Ramos (cell line): ENCODE data around the gene COG3.

Experiments used
- in situ Hi-C: fragments of 300-500 bp; cut with MboI; formaldehyde crosslinking; loops from one replicate; pipeline ENCODE4 v1.14.3; 2022; ENCODE audit warnings: low sequenced_read_pairs; ENCODE audit not compliant: unreplicated experiment

The COG3 gene

DNA sequence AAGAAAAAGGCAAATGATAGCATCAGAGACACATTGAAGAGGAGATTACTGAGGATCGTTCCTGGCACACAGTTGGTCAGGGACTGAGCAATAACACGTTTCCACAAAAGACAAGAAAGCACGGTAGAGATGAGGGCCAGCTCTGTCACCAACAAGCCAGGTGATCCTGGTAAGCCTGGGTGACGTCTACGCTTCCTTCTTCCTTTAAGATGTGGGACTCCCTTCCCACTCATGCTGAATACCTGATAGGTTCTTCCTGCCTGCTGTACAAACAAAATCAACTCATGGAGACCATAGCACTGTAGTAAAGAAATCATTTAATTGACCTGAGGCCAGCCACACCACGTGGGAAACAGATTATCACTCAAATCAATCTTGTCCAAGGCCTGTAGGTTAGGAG lies 19.7 kb upstream of the COG3 start:
- in situ Hi-C loops: no loop called here

DNA sequence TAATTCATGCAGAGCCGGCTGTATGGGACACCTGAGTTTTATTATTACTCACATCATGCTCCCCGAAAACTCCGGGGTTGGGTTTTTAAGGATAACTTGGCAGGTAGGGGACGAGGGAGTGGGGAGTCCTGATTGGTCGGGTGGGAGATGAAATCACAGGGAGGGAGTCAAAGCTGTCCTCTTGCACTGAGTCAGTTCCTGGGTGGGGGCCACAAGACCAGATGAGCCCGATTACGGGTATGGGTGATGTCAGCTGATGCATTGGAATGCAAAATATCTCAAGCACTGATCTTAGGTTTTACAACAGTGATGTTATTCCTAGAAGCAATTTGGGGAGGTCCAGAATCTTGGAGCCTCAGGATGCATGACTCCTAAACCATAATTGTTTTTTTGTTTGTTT lies 18.6 kb upstream of the COG3 start:
- in situ Hi-C loops: no loop called here

DNA sequence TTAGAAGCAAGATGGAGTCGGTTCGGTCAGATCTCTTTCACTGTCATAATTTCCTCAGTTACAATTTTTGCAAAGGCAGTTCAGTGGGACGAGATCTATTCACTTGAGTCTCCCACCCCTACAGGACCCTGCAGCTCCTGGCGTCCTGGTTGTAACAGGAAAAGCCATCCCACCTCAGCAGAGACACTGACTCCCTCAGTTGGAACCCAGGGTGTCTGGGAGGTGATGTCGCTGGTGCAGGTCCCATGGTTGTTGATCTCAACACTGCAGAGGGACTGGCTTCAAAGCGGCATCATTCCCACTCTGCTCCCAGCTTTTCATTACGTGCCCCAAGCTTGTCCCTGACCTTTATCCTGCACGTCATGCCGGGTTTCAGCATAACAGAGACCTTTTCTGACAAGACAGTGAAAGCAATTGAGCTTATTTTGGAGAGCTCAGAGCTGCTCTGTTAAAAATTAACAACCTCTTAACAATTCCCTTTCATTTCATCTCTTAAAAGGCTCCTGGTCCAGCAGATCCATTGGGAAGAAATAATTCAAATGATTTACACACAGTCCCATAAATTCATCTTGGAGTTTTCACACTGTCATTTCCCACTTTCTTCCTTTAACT lies 17.6 kb upstream of the COG3 start:
- in situ Hi-C loops: no loop called here

DNA sequence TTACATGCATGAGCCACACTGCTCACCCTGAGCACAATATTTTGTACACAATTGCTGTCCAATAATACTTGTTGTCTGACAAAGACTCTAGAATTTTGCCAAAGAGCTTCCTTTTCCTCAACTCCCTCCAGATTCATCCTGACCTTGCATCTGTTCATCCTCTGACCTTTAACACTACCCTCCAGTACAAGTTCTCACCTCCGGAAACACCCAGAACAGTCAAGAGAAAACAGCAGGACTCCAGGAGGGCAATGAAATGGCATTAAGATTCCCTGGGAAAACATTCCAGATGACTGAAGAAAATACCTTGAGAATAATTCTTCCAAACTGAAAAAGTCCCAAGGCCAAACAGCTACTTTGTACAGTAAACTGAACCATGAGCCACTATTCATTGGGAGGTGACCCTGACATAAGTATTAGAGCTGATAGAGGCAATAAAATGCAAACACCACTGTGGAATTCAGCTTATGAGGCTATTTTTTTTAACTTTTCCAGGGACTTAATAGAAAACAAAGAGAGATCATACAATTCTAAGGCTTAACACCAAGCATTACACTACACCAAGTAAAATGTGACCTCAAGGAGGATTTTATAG lies 15.7 kb upstream of the COG3 start:
- in situ Hi-C loops: no loop called here

DNA sequence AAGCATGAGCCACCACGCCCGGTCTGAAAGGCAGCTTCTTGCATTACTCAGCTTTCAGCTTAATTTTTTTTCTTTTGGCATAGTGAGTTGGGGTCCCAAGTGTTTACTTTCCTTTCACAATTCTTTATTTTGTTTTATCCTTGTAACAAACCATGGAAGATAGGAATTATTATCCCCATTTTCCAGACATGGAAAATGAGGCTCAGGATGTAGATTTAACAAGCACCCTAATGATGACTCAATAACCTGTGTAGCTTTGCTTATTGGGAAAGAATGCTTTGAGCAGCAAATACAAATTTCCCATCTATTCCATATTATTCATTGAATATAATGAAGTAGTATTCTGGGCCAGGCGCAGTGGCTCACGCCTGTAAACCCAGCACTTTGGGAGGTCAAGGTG lies 13.5 kb upstream of the COG3 start:
- in situ Hi-C loops: no loop called here

DNA sequence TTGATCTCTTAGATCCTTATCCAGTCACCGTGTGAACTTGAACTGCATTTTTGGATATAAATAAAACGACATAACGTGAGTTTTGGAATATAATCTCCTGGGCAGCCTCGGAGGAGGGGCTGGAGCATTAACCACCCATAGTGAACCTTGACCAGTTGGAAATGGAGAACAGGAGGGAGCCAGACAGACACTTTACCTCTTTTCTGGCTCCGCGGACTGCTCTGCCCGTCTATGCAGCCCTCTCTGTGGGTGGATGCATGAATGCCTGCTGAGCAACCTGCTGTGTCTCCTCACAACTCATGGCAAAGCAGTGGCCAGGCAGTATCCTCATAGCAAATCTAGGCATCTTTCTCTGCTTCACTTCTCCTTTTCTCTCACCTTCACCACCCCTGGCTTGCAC lies 10.5 kb upstream of the COG3 start:
- in situ Hi-C loops: no loop called here

DNA sequence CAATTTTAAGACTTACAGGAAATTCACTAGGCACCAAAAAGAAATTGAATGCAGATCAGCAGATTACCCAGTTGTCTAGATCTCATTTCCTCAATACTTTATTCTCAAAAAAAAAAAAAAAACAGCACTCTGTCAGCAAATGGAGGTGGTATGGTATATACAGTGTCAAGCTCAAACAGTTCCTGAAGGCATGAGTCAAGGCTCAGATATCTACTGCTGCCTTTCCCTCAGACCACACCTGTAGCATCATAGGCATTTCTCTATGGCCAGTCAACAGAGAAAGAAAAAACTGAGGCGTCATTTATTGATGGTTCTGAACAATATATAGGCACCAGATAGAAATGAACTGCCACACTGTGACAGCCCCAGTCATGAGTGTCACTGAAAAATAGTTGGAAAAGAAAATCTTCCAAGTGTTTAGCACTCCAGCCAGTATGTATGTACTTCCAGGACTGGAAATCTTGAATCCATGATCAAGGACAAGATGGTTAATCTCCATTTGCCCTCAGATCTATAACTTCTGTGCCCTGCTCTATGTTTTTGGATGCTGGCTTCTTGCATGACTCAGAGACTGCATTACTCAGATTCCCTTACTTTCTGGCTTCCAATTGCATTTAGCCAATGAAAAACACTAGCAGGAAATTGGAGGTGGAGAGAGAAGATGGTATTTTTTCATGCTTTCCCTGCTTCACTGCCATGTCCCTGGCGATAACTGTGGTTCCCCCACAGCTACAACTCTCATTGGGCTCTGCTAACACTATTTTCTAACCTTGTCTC lies 8.4 kb upstream of the COG3 start:
- in situ Hi-C loops: no loop called here

DNA sequence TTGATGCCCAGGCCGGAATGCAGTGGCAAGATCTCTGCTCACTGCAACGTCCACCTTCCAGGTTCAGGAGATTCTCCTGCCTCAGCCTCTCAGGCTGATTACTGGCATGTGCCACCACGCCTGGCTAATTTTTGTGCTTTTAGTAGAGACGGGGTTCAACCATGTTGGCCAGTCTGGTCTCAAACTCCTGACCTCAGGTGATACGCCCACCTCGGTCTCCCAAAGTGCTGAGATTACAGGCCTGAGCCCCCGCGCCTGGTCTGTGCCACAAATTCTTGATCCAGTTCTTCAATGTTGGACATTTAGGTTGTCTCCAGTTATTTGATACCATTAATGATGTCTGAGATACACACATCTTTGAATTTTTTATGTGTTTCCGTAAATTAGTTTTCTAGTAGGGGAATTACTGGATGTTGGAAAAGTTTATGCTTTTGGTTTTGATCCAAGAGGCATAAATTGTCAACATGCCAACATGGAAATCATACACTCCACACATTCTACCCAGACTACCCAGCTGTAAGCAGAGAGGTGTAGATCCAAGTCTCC lies 525 bp upstream of the COG3 start:
- in situ Hi-C loops: no loop called here

DNA sequence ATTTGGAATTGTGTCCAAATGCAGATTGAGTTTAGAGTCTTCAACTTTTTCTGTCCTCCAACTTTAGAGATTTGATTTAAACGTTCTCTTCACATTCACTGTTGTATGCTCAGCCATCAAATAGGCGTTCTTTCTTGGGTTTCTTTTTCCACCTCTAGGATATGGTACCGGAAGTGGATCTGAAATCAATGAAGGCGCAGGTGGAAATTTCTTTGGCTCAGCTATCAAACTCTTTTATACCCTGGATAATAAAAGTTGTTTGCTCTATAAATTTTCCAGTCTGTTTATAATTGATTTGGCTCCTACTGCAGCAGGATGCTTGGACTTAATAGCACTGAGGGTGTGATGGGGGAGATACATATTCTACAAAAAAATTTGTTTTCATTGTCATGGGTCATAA lies 1.6 kb downstream of the COG3 start:
- in situ Hi-C loops: no loop called here

DNA sequence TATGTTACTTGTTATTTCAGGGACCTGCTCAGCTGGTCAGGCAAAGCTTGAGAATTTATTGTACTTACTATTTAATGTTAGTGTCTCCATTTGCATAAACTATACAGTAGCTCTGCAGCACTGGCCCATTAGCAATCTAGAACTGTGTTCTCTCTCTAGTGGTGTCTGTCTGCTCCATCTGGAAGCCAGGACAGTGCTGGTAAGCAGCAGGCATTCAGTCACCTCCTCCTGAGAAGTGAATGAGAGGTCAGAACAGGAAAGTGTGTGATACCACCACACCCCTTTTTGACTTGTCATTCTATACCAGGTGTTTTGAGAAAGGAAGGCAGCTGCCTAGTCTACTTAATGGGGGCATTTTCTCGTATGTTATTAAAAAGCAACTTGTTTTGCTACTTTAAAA lies 3.9 kb downstream of the COG3 start:
- in situ Hi-C loops: no loop called here

DNA sequence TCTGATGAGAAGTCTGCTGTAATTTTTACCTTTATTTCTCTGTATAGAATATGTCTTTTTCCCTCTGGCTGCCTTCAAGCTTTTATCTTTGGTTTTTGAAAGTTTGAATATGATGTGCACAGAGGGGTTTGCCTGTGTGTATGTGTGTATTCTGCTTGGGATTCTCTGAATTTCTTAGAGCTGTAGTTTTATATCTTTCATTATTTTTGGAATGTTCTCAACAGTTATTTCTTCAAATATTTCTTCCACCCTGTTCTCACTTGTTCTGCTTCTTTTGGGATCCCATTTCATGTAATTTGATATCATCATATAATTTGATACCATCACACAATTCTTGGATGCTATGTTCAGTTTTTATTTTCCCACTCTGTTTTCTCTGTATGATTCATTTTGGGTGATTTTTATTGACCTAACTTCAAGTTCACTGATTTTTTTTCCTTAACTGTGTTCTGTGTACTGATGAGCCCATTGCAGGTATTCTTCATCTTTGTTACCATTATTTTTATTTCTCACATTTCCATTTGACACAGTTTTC lies 7.5 kb downstream of the COG3 start:
- in situ Hi-C loops: no loop called here

DNA sequence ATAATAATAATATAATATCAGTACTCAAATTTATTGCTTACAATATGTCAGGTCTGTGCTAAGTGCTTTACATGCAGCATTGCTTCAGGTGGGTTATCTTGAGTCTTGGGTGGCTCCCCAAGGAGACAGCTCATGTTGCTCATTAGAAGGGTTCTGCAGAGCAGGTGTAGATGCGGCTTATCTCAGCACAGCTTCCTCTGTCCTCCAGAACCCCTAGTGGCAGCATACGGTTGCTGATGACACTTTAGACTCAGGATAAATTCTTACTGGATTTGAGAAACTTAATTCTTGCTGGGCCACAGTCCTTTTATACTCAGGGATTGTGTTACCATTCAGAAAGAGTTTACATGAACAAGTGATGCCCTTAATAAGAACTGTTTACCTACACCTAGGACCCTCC lies 8.9 kb downstream of the COG3 start:
- in situ Hi-C loops: no loop called here

DNA sequence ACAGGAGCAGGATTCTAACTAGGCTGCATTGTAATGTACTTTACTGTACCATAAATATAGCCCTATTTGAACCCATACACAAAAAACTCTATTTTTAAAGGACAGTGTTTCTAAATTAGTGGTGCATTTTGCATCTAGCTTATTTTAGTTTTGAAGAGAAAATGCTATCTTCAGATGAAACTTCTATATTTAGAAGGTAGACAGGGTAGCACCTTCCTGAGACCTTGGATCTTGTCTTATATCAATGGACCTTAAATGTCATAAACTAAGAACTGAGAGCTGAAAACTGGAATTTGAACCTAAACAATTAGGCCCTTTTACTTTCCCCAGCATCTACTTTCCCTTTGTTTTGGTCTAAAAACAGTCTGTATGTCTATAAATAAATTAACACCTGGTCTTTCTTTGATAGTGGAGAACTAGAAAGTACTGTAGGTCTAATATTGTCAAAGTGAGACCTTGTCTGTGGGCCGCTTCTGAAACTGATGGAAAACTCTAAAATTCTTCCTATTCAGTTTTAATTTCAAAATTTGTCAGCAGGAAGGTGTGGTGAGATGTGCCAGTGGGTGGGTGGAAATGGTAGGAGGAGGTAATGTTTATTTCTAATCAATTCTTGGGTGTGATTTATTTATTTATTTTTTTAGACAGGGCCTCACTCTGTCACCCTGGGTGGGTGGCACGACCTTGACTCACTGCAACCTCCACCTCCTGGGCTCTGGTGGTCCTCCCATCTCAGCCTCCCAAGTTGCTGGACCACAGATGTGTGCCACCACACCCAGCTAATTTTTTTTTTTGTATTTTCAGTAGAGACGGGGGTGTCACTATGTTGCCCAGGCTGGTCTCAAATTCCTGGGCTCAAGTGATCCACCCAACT lies 10.1 kb downstream of the COG3 start:
- in situ Hi-C loops: no loop called here

DNA sequence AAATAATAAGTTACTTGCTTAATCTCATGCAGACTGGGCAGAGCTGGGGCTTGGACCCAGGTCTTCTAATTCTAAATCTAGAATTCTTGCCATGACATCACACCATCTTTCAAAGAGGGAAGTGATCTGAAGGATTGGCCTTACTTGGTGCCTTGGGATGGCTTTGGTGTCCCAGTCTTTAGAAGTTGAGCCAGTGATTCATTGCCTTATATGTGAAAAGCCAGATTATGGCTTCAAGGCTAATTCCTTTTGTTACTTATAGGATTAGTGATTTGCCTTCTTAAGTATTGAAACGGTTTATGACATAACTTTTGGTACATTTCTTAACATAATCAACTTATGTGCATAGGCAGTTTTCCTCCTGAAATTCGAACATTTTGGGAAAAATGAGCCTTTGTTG lies 14.9 kb downstream of the COG3 start:
- in situ Hi-C loops: no loop called here

DNA sequence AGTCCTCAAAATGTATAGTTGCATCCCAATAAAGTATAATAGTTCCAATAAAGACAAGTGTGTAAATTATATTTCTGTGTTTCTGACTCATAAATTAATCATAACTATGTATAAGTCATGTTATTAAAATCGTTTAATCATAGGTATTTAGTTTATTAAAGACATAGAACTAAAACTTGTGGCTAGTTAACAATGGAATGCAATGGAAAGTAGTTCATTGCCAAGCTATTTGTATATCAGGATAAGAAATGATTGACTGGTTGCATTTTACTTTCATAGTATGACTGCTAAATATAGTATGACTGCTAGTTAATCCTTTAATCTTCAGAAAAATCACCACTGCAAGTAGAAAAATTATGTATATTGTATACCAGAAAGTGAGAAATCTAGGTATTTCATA lies 16.9 kb downstream of the COG3 start:
- in situ Hi-C loops: no loop called here

DNA sequence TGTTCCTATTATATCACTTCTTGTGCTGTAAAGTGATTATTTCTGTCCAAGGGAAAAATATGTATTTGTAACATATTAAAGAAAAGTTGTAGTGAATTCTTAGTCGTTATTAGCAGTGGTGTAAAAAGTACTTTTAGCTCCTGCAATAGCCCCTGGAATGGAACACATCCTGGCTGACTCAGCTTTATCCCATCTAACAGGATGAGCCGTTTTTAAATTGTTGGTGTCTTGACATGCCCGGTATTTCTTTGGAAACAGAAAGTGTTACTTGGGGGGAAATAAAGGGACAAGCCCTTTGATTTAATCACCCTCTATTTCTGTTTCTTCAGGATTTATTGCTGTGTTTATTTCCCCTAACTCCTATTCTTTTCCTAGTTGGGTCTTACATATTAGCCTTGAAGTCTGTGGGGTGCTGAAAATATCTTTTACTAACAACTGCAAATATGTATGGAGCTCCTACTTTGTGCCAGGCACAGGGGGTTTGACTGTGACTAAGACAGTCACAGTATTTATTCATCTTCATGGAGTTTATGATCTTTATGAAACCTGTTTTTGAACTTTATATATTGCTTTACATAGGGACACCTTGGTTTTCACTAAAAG lies 17.9 kb downstream of the COG3 start:
- in situ Hi-C loops: no loop called here

DNA sequence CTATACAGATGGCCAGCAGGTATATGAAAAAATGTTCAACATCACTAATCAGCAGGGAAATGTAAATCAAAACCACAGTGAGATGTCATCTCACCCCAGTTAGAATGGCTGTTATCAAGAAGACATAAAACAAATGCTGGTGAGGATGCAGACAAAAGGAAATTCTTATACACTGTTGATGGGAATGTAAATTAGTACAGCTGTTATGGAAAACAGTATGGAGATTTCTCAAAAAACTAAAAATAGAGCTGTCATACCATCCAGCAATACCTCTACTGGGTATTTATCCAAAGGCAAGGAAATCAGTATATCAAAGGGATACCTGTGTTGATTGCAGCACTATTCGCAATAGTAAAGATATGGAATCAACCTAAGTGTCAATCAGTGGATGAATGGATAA lies 22.9 kb downstream of the COG3 start:
- in situ Hi-C loops: no loop called here

DNA sequence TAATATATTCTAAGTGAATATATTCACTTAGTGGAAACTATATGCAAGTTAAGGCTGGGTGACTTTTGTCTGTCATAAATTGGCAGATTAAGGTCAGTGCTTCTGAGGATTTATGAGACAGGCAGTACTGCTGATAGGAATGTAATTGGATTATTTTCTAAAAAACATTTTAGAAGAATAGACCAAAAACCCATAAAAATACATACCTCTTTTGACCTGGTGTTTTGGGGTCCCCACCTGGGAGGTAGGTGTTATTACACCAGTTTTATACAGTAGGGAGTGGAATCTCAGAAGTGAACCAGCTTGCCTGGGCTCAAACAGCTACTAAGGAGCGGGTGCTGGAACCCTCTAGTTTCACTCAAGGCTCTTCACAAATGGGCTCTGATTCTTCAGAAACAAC lies 25.3 kb downstream of the COG3 start:
- in situ Hi-C loops: no loop called here

DNA sequence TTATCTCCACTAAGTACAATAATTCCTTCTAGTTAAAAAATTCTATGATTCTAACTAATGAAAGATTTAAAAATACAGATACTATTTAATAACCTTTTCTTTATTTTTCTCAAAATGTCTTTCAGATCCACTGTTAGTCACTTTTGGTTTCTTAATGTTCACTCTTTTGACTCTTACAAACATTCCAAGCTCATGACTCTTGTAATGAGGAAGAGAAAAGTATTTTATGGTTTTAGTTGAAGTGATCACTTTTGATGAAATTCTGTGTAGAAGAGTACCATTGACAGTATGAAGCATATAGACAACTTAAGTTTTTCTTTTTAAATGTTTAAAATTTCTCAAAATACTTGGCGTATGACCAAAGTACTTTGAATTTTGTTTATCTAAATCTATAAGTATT lies 27.8 kb downstream of the COG3 start:
- in situ Hi-C loops: no loop called here

DNA sequence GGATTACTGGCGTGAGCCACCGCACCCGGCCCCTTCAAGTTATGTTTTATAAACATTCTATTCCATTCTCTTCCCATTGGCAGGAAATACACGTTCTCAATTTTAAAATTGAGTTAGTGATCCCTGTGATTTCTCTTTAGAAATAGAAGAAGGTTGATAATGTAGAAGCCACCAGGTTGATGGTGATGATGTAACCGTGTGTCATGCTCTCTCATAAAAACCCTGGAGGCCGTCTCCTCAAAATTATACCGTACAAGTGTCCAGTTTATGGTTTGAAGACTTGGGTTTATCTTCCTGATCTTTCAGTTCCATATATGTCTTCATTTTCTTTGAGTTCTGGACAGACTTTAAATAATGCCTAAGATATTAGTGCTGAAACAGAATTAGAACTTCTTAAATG lies 32.2 kb downstream of the COG3 start:
- in situ Hi-C loops: no loop called here
